CD8-positive, alpha-beta memory T cell (primary cell): Measurements from ENCODE around the gene ZNF831. TPM values are rescaled to one million over a fixed set of nuclear protein-coding genes. Genes with fewer than 3 reads are reported as not detected.
A peak's percentile ranks its signal among the peaks of the same experiment; 100 is the strongest.

Experiments used
- CTCF ChIA-PET: fragments of 350-600 bp; sonication (Branson Sonifier 250); formaldehyde crosslinking; loops from one replicate; lab custom pipeline; 2021; ENCODE audit warnings: antibody characterized with exemption; lab: Charles Lee
- POLR2A ChIA-PET: fragments of 350-600 bp; sonication (Branson Sonifier 250); formaldehyde crosslinking; loops from one replicate; lab custom pipeline; 2021; ENCODE audit warnings: antibody characterized with exemption; lab: Charles Lee
- DNase-seq, 5 donors: peaks; one replicate each; pipeline versions ENCODE4 v3.0.0 to v3.0.0-alpha.2; 2020 to 2022; ENCODE audit warnings: mixed read lengths in 1 of 5
- H3K27ac ChIP-seq: one replicate; pipeline ENCODE4 v1.7.0; 2013; ENCODE audit warnings: low read depth, mild to moderate bottlenecking, low read length, moderate library complexity
- H3K27me3 ChIP-seq: 2 replicates; pipeline ENCODE4 v1.7.0; 2013; ENCODE audit warnings: low read length, mild to moderate bottlenecking; ENCODE audit not compliant: insufficient read depth, poor library complexity, severe bottlenecking
- H3K36me3 ChIP-seq: 2 replicates; pipeline ENCODE4 v1.7.0; 2013; ENCODE audit warnings: mild to moderate bottlenecking, low read length, moderate library complexity; ENCODE audit not compliant: insufficient read depth
- H3K4me1 ChIP-seq: 2 replicates; pipeline ENCODE4 v1.7.0; 2013; ENCODE audit warnings: mild to moderate bottlenecking, low read length, moderate library complexity; ENCODE audit not compliant: insufficient read depth
- H3K4me3 ChIP-seq: 2 replicates; pipeline ENCODE4 v1.7.0; 2013; ENCODE audit warnings: mild to moderate bottlenecking, low read length
- H3K9me3 ChIP-seq: 2 replicates; pipeline ENCODE4 v1.7.0; 2013; ENCODE audit warnings: mild to moderate bottlenecking, low read length
- H3K27ac Mint-ChIP-seq, 8 donors: one replicate each; pipeline ENCODE4 v1.8.0; 2020 to 2021; ENCODE audit warnings: mixed read lengths in 8 of 8, mild to moderate bottlenecking in 6 of 8, inconsistent platforms in 3 of 8, moderate library complexity in 3 of 8
- H3K27me3 Mint-ChIP-seq, 2 donors: one replicate each; pipeline ENCODE4 v1.8.0; 2020 to 2021; ENCODE audit warnings: mixed read lengths in 2 of 2, mild to moderate bottlenecking in 1 of 2, moderate library complexity in 1 of 2
- H3K36me3 Mint-ChIP-seq, 3 donors: one replicate each; pipeline ENCODE4 v1.8.0; 2020 to 2021; ENCODE audit warnings: mixed read lengths in 3 of 3, inconsistent platforms in 1 of 3, mild to moderate bottlenecking in 1 of 3
- H3K4me1 Mint-ChIP-seq, 3 donors: one replicate each; pipeline ENCODE4 v1.8.0; 2020 to 2021; ENCODE audit warnings: mixed read lengths in 3 of 3, inconsistent platforms in 1 of 3, mild to moderate bottlenecking in 1 of 3
- H3K4me3 Mint-ChIP-seq, 7 donors: one replicate each; pipeline ENCODE4 v1.8.0; 2020 to 2021; ENCODE audit warnings: mixed read lengths in 7 of 7, mild to moderate bottlenecking in 6 of 7, moderate library complexity in 4 of 7, inconsistent platforms in 2 of 7
- H3K9me3 Mint-ChIP-seq, 5 donors: one replicate each; pipeline ENCODE4 v1.8.0; 2020 to 2022; ENCODE audit warnings: mixed read lengths in 5 of 5, mild to moderate bottlenecking in 3 of 5, moderate library complexity in 2 of 5, inconsistent platforms in 1 of 5
- polyA plus RNA-seq: library from polyadenylated mRNA; unstranded; fragments of 300-500 nt; fragmentation: Illumina TruSeq; gene quantifications from one replicate; pipeline ENCODE4 v1.2.3, GENCODE V29; 2021
- total RNA-seq, 2 experiments: library from RNA; stranded (reverse); gene quantifications; one replicate each; pipeline ENCODE4 v1.2.3, GENCODE V29; 2021

The ZNF831 gene
- total and polyA plus RNA-seq, 3 experiments from 2014 or later: 6.4 to 12.1 (median 6.9) TPM

- Histone ChIP-seq H3K4me3 (no peak overlapping the region), H3K4me1 (peaks cover 16% of the 10 kb centered on the region)
- POLR2A ChIA-PET: no interaction called here
Measured at GRCh38 chr20:59224236-59224635, 60.6 kb downstream of the ZNF831 start.

GRCh38 chr20:59230385-59230784 lies 66.8 kb downstream of the ZNF831 start:
- POLR2A ChIA-PET: no interaction called here
- CTCF ChIA-PET: interaction anchor here (2.1 kb wide), 1 partner anchor 9 kb away, joined by 9 read pairs; no protein-coding TSS in a partner anchor
- Mint-ChIP-seq H3K9me3 (no peaks in the 10 kb centered on the region), H3K27me3 (peaks cover 0 to 2% of the 10 kb centered on the region in 2 donors), H3K4me3 (no peak overlapping the region), H3K36me3 (peaks cover 22 to 95% (median 26%) of the 10 kb centered on the region in 3 donors), H3K4me1 (peaks cover 0 to 27% (median 3%) of the 10 kb centered on the region in 3 donors), H3K27ac (peak overlapping the region in 3 of 8 donors; percentile 11 to 27 (median 17))
- Histone ChIP-seq H3K27me3 (no peaks in the 10 kb centered on the region), H3K36me3 (peaks cover 28% of the 10 kb centered on the region), H3K4me3 (no peak overlapping the region), H3K4me1 (peaks cover 8% of the 10 kb centered on the region), H3K9me3 (no peaks in the 10 kb centered on the region), H3K27ac (no peak overlapping the region)
- no peak for DNase-seq

More at GRCh38 chr20:59224236-59224635, 60.6 kb downstream of the ZNF831 start:
- peaks cover 18 to 40% (median 20%) of the 10 kb centered on the region in 3 donors for H3K4me1 Mint-ChIP-seq
- DNase-seq: no peak
- H3K27ac ChIP-seq: no peak overlapping the region
- H3K27ac Mint-ChIP-seq: peak overlapping the region in 2 of 8 donors; percentile 58 to 82
- no peaks in the 10 kb centered on the region for H3K9me3 ChIP-seq
- peaks cover 14% of the 10 kb centered on the region for H3K36me3 ChIP-seq
- H3K27me3 ChIP-seq: no peaks in the 10 kb centered on the region
- H3K9me3 Mint-ChIP-seq: no peaks in the 10 kb centered on the region
- H3K4me3 Mint-ChIP-seq: no peak overlapping the region
- peaks cover 12 to 76% (median 18%) of the 10 kb centered on the region in 3 donors for H3K36me3 Mint-ChIP-seq
- CTCF ChIA-PET: interaction anchor here (0.8 to 3.8 kb wide), 4 partner anchors 17 to 354 kb away, joined by 3 to 31 read pairs (median 16); partner anchors contain the start of gene ATP5F1E
- no peaks in the 10 kb centered on the region for H3K27me3 Mint-ChIP-seq

- ChIA-PET CTCF (interaction anchor here (2.1 kb wide), 1 partner anchor 9 kb away, joined by 9 read pairs; no protein-coding TSS in a partner anchor), POLR2A (no interaction called here)
- DNase-seq: no peak
- H3K36me3 ChIP-seq: peaks cover 28% of the 10 kb centered on the region
- peaks cover 8% of the 10 kb centered on the region for H3K4me1 ChIP-seq
- Mint-ChIP-seq H3K36me3 (peaks cover 22 to 93% (median 27%) of the 10 kb centered on the region in 3 donors), H3K9me3 (no peaks in the 10 kb centered on the region), H3K4me1 (peaks cover 0 to 34% (median 4%) of the 10 kb centered on the region in 3 donors), H3K27me3 (peaks cover 0 to 2% of the 10 kb centered on the region in 2 donors), H3K27ac (peak overlapping the region in 5 of 8 donors; percentile 30 to 75 (median 45)), H3K4me3 (no peak overlapping the region)
- no peaks in the 10 kb centered on the region for H3K9me3 ChIP-seq
- no peak overlapping the region for H3K27ac ChIP-seq
- H3K27me3 ChIP-seq: no peaks in the 10 kb centered on the region
- no peak overlapping the region for H3K4me3 ChIP-seq
Measured at GRCh38 chr20:59231124-59231804, 67.6 kb downstream of the ZNF831 start.

GRCh38 chr20:59232618-59233017 lies 69.0 kb downstream of the ZNF831 start:
- H3K27me3 ChIP-seq: no peaks in the 10 kb centered on the region
- Mint-ChIP-seq H3K4me1 (peaks cover 0 to 23% (median 4%) of the 10 kb centered on the region in 3 donors), H3K27ac (peak overlapping the region in 3 of 8 donors; percentile 4 to 65 (median 63)), H3K4me3 (no peak overlapping the region), H3K36me3 (peaks cover 22 to 89% (median 27%) of the 10 kb centered on the region in 3 donors), H3K9me3 (no peaks in the 10 kb centered on the region), H3K27me3 (peaks cover 0 to 2% of the 10 kb centered on the region in 2 donors)
- H3K4me3 ChIP-seq: no peak overlapping the region
- ChIA-PET CTCF (no interaction called here), POLR2A (no interaction called here)
- no peaks in the 10 kb centered on the region for H3K9me3 ChIP-seq
- H3K4me1 ChIP-seq: peaks cover 8% of the 10 kb centered on the region
- no peak overlapping the region for H3K27ac ChIP-seq
- no peak for DNase-seq
- peaks cover 31% of the 10 kb centered on the region for H3K36me3 ChIP-seq

GRCh38 chr20:59235226-59235625 lies 71.6 kb downstream of the ZNF831 start:
- Mint-ChIP-seq H3K27me3 (peaks cover 0 to 2% of the 10 kb centered on the region in 2 donors), H3K36me3 (peaks cover 12 to 92% (median 23%) of the 10 kb centered on the region in 3 donors), H3K4me3 (no peak overlapping the region), H3K27ac (peak overlapping the region in 6 of 8 donors; percentile 4 to 78 (median 32)), H3K9me3 (no peaks in the 10 kb centered on the region), H3K4me1 (peaks cover 2 to 23% (median 11%) of the 10 kb centered on the region in 3 donors)
- no peaks in the 10 kb centered on the region for H3K27me3 ChIP-seq
- ChIA-PET CTCF (no interaction called here), POLR2A (no interaction called here)
- H3K36me3 ChIP-seq: peaks cover 29% of the 10 kb centered on the region
- peak in 1 of 5 donors; percentile 8 for DNase-seq
- no peak overlapping the region for H3K27ac ChIP-seq
- H3K4me3 ChIP-seq: no peak overlapping the region
- no peaks in the 10 kb centered on the region for H3K9me3 ChIP-seq
- H3K4me1 ChIP-seq: peaks cover 8% of the 10 kb centered on the region

GRCh38 chr20:59240006-59240405 lies 76.4 kb downstream of the ZNF831 start:
- peaks cover 16% of the 10 kb centered on the region for H3K36me3 ChIP-seq
- POLR2A ChIA-PET: interaction anchor here (0.7 kb wide), 1 partner anchor 208 kb away, joined by 4 read pairs; the partner anchor contains the start of gene ATP5F1E

GRCh38 chr20:59242714-59243626 lies 79.3 kb downstream of the ZNF831 start:
- no peak overlapping the region for H3K27ac ChIP-seq
- no peak overlapping the region for H3K4me3 ChIP-seq
- H3K36me3 ChIP-seq: peaks cover 13% of the 10 kb centered on the region
- ChIA-PET POLR2A (interaction anchor here (0.9 kb wide), 1 partner anchor 11 kb away, joined by 3 read pairs; no protein-coding TSS in a partner anchor), CTCF (no interaction called here)
- H3K27me3 ChIP-seq: no peaks in the 10 kb centered on the region
- peak in 2 of 5 donors; percentile 10 to 56 for DNase-seq
- no peaks in the 10 kb centered on the region for H3K4me1 ChIP-seq
- peaks cover 16 to 88% (median 30%) of the 10 kb centered on the region in 3 donors for H3K36me3 Mint-ChIP-seq
- no peaks in the 10 kb centered on the region for H3K9me3 Mint-ChIP-seq
- H3K4me3 Mint-ChIP-seq: no peak overlapping the region
- no peaks in the 10 kb centered on the region for H3K9me3 ChIP-seq
- H3K27me3 Mint-ChIP-seq: peaks cover 0 to 1% of the 10 kb centered on the region in 2 donors
- H3K4me1 Mint-ChIP-seq: peaks cover 13 to 27% (median 18%) of the 10 kb centered on the region in 3 donors
- peak overlapping the region in 7 of 8 donors; percentile 37 to 67 (median 66) for H3K27ac Mint-ChIP-seq

More at GRCh38 chr20:59240006-59240405, 76.4 kb downstream of the ZNF831 start:
- H3K4me3 ChIP-seq: no peak overlapping the region
- H3K27ac Mint-ChIP-seq: peak overlapping the region in 3 of 8 donors; percentile 7 to 67 (median 66)
- no peaks in the 10 kb centered on the region for H3K27me3 Mint-ChIP-seq
- DNase-seq: no peak
- no peaks in the 10 kb centered on the region for H3K27me3 ChIP-seq
- CTCF ChIA-PET: no interaction called here
- no peak overlapping the region for H3K4me3 Mint-ChIP-seq
- no peaks in the 10 kb centered on the region for H3K9me3 Mint-ChIP-seq
- H3K27ac ChIP-seq: no peak overlapping the region
- peaks cover 2% of the 10 kb centered on the region for H3K4me1 ChIP-seq
- H3K36me3 Mint-ChIP-seq: peaks cover 16 to 90% (median 30%) of the 10 kb centered on the region in 3 donors
- no peaks in the 10 kb centered on the region for H3K9me3 ChIP-seq
- peaks cover 12 to 34% (median 17%) of the 10 kb centered on the region in 3 donors for H3K4me1 Mint-ChIP-seq
